Activated T-cell treated with anti-CD3 and anti-CD28 coated beads for 24 hours (primary cell): ENCODE data around the gene POPDC2.
"Not testable (repeated sequence)": the region's sequence is repeated elsewhere in the genome, so short reads cannot be mapped to it uniquely, and the experiment has no call there.

ENCODE experiments used
- DNase-seq: peaks from one replicate; pipeline ENCODE4 v3.0.0-alpha.2; 2020; ENCODE audit warnings: low read depth

Gene POPDC2

GRCh38 chr3:119613201-119613600 lies 47.2 kb downstream of the POPDC2 start:
- no peak for DNase-seq

- DNase-seq: no peak
Measured at GRCh38 chr3:119611664-119612063, 48.7 kb downstream of the POPDC2 start.

- no peak for DNase-seq
Measured at GRCh38 chr3:119609301-119609700, 51.1 kb downstream of the POPDC2 start.

- no peak for DNase-seq
Measured at GRCh38 chr3:119608405-119609000, 51.9 kb downstream of the POPDC2 start.

- DNase-seq: no peak
Measured at GRCh38 chr3:119604878-119605277, 55.5 kb downstream of the POPDC2 start.

GRCh38 chr3:119602676-119603075 lies 57.7 kb downstream of the POPDC2 start:
- DNase-seq: no peak

- DNase-seq: no peak
Measured at GRCh38 chr3:119601154-119601553, 59.2 kb downstream of the POPDC2 start.

- no peak for DNase-seq
Measured at GRCh38 chr3:119600732-119601131, 59.7 kb downstream of the POPDC2 start.

GRCh38 chr3:119599558-119600174 lies 60.7 kb downstream of the POPDC2 start:
- DNase-seq: no peak

GRCh38 chr3:119598410-119599098 lies 61.8 kb downstream of the POPDC2 start:
- DNase-seq: no peak

GRCh38 chr3:119597548-119598288 lies 62.7 kb downstream of the POPDC2 start, which contains the start of gene PLA1A:
Gene PLA1A (plus strand): TSS chr3:119597885. CDS start chr3:119597914, 29 bp downstream.
- DNase-seq: no peak

- DNase-seq: no peak
Measured at GRCh38 chr3:119596398-119596797, 64.0 kb downstream of the POPDC2 start.

GRCh38 chr3:119595639-119596334 lies 64.6 kb downstream of the POPDC2 start:
- DNase-seq: no peak

- DNase-seq: not testable (repeated sequence)
Measured at GRCh38 chr3:119594929-119595328, 65.5 kb downstream of the POPDC2 start.

GRCh38 chr3:119594066-119594465 lies 66.3 kb downstream of the POPDC2 start:
- DNase-seq: no peak

- no peak for DNase-seq
Measured at GRCh38 chr3:119592861-119593260, 67.5 kb downstream of the POPDC2 start.
